Measurements from ENCODE around the gene SLC2A13. TPM values are rescaled to one million over a fixed set of nuclear protein-coding genes. Genes with fewer than 3 reads are reported as not detected.

The SLC2A13 gene
- total RNA-seq, 1 donor from 2014 or later: 15.8 TPM

DNA sequence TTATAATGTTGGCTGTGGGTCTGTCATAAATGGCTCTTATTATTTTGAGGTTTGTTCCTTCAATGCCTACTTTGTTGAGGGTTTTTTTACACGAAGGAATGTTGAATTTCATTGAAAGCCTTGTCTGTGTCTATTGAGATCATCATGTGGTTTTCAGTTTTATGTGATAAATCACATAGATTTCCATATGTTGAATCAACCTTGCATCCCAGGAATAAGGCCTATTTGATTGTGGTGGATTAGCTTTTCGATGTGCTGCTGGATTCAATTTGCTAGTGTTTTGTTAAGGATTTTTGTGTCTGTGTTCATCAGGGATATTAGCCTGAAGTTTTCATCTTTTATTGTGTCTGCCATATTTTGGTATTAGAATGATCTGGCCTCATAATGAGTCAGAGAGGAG lies 27.6 kb downstream of the SLC2A13 start:
- no peaks in the 10 kb centered on the region for H3K27me3 Mint-ChIP-seq (ENCODE audit: unreplicated experiment)
- no peak overlapping the region for H3K27ac Mint-ChIP-seq (ENCODE audit: unreplicated experiment)
- H3K36me3 Mint-ChIP-seq (ENCODE audit: low read depth, unreplicated experiment): peaks cover 22% of the 10 kb centered on the region
- H3K4me1 Mint-ChIP-seq (ENCODE audit: unreplicated experiment): no peaks in the 10 kb centered on the region
- TF ChIP-seq, protein P1, sequence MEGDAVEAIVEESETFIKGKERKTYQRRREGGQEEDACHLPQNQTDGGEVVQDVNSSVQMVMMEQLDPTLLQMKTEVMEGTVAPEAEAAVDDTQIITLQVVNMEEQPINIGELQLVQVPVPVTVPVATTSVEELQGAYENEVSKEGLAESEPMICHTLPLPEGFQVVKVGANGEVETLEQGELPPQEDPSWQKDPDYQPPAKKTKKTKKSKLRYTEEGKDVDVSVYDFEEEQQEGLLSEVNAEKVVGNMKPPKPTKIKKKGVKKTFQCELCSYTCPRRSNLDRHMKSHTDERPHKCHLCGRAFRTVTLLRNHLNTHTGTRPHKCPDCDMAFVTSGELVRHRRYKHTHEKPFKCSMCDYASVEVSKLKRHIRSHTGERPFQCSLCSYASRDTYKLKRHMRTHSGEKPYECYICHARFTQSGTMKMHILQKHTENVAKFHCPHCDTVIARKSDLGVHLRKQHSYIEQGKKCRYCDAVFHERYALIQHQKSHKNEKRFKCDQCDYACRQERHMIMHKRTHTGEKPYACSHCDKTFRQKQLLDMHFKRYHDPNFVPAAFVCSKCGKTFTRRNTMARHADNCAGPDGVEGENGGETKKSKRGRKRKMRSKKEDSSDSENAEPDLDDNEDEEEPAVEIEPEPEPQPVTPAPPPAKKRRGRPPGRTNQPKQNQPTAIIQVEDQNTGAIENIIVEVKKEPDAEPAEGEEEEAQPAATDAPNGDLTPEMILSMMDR (IDR thresholded peaks at IDR 0.05; ENCODE audit: unreplicated experiment): no peak
- H3K4me3 Mint-ChIP-seq (ENCODE audit: unreplicated experiment): no peak overlapping the region
- no peak for DNase-seq (ENCODE audit: low spot score)
- no peaks in the 10 kb centered on the region for H3K9me3 Mint-ChIP-seq (ENCODE audit: unreplicated experiment)

DNA sequence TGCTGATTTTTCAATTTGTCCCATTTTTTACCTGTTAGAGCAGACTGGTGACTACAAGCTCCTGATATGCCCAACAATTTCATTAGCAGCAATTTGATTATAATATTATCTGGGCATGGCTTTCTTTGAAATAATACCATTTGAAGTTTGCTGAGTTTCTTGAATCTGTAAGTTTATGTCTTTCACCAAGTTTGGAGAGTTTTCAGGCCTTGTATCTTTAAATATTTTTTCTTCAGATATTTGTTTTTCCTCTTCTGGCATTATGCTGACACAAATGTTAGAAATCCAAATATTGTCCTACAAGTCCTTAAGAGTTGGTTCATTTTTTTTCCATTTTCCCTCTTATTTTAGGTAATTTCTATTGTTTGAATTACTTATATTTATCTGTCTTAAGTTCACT lies 30.4 kb downstream of the SLC2A13 start:
- Mint-ChIP-seq H3K4me3 (ENCODE audit: unreplicated experiment) (no peak overlapping the region), H3K4me1 (ENCODE audit: unreplicated experiment) (peaks cover 7% of the 10 kb centered on the region)

DNA sequence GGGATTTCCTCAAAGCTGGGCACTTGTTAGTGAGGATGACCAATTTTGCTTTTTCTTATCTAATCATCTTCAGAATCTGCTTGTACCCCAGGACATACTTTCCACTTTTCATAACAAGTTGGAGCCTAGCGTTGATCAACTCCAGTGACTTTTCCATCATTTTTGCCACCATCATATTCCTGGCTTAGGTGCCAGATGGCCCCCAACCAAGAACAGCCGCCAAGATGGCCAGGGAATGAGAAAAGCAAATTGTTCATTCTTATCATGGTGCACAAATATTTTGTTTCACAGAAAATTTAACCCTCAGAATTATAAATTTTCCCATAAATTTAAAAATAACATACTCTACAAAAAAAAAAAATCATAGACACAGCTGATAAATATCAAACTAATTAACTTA lies 37.5 kb downstream of the SLC2A13 start:
- peaks cover 7% of the 10 kb centered on the region for H3K4me1 Mint-ChIP-seq (ENCODE audit: unreplicated experiment)
- TF ChIP-seq, protein P1 (IDR thresholded peaks at IDR 0.05; ENCODE audit: unreplicated experiment): no peak
- H3K36me3 Mint-ChIP-seq (ENCODE audit: low read depth, unreplicated experiment): no peaks in the 10 kb centered on the region
- no peak overlapping the region for H3K4me3 Mint-ChIP-seq (ENCODE audit: unreplicated experiment)
- H3K27me3 Mint-ChIP-seq (ENCODE audit: unreplicated experiment): no peaks in the 10 kb centered on the region
- DNase-seq (ENCODE audit: low spot score): no peak
- H3K9me3 Mint-ChIP-seq (ENCODE audit: unreplicated experiment): no peaks in the 10 kb centered on the region
- no peak overlapping the region for H3K27ac Mint-ChIP-seq (ENCODE audit: unreplicated experiment)

More for the DNA sequence above, 30.4 kb downstream of the SLC2A13 start:
- Mint-ChIP-seq H3K9me3 (ENCODE audit: unreplicated experiment) (no peaks in the 10 kb centered on the region), H3K36me3 (ENCODE audit: low read depth, unreplicated experiment) (peaks cover 7% of the 10 kb centered on the region), H3K27ac (ENCODE audit: unreplicated experiment) (no peak overlapping the region), H3K27me3 (ENCODE audit: unreplicated experiment) (no peaks in the 10 kb centered on the region)
- TF ChIP-seq, protein P1 (IDR thresholded peaks at IDR 0.05; ENCODE audit: unreplicated experiment): no peak
- no peak for DNase-seq (ENCODE audit: low spot score)

DNA sequence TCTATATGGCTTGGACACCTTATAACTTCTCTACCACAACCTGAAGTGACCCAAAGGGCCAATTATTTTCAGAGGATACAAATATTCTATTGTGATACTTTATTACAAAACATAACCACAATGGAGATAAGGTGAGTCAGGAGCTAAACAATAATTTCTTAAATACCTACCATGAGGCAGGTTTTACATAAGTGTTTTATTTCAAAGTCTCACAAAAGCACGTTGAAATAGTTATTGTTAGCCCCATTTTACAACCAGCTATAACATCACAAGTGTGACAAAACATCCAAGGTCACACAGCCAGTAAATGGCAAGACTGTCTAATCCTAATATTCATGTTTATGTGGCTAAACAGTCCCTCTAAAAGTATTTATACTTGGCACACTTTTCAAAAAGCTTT lies 40.2 kb downstream of the SLC2A13 start:
- no peaks in the 10 kb centered on the region for H3K36me3 Mint-ChIP-seq (ENCODE audit: low read depth, unreplicated experiment)
- TF ChIP-seq, protein P1 (IDR thresholded peaks at IDR 0.05; ENCODE audit: unreplicated experiment): no peak
- H3K27me3 Mint-ChIP-seq (ENCODE audit: unreplicated experiment): no peaks in the 10 kb centered on the region
- H3K4me3 Mint-ChIP-seq (ENCODE audit: unreplicated experiment): no peak overlapping the region
- H3K27ac Mint-ChIP-seq (ENCODE audit: unreplicated experiment): no peak overlapping the region
- no peaks in the 10 kb centered on the region for H3K4me1 Mint-ChIP-seq (ENCODE audit: unreplicated experiment)
- H3K9me3 Mint-ChIP-seq (ENCODE audit: unreplicated experiment): no peaks in the 10 kb centered on the region
- DNase-seq (ENCODE audit: low spot score): no peak

DNA sequence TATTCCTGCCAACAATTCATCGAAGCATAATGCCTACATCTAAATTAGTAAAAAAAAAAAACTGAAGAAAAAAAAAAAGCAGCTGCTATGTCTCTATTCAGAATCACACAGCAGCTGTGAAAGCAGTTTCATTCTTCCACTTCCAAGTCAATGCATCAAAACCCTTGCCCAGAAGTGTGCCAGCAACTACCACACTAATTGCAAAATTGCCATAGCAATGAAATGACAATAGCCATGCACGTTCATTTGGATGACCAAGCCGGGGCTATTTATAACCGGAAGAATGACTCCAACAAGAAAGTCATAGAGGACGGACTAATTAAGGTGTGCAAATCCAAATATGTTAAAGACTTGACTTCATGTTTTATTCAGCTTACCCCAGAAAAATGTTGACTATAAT lies 42.5 kb downstream of the SLC2A13 start:
- H3K36me3 Mint-ChIP-seq (ENCODE audit: low read depth, unreplicated experiment): no peaks in the 10 kb centered on the region
- DNase-seq (ENCODE audit: low spot score): no peak
- no peaks in the 10 kb centered on the region for H3K4me1 Mint-ChIP-seq (ENCODE audit: unreplicated experiment)
- TF ChIP-seq, protein P1 (IDR thresholded peaks at IDR 0.05; ENCODE audit: unreplicated experiment): no peak
- H3K27ac Mint-ChIP-seq (ENCODE audit: unreplicated experiment): no peak overlapping the region
- H3K27me3 Mint-ChIP-seq (ENCODE audit: unreplicated experiment): no peaks in the 10 kb centered on the region
- no peaks in the 10 kb centered on the region for H3K9me3 Mint-ChIP-seq (ENCODE audit: unreplicated experiment)
- H3K4me3 Mint-ChIP-seq (ENCODE audit: unreplicated experiment): no peak overlapping the region

Data from endothelial cell (in vitro differentiated cells).